Measurements from ENCODE around the gene CRB2. TPM values are rescaled to one million over a fixed set of nuclear protein-coding genes. Genes with fewer than 3 reads are reported as not detected.

The CRB2 gene
- total and polyA plus RNA-seq, 2 donors (not counting 3 experiments of a cell fraction or from before 2014, with no cell fraction given): not detected

DNA sequence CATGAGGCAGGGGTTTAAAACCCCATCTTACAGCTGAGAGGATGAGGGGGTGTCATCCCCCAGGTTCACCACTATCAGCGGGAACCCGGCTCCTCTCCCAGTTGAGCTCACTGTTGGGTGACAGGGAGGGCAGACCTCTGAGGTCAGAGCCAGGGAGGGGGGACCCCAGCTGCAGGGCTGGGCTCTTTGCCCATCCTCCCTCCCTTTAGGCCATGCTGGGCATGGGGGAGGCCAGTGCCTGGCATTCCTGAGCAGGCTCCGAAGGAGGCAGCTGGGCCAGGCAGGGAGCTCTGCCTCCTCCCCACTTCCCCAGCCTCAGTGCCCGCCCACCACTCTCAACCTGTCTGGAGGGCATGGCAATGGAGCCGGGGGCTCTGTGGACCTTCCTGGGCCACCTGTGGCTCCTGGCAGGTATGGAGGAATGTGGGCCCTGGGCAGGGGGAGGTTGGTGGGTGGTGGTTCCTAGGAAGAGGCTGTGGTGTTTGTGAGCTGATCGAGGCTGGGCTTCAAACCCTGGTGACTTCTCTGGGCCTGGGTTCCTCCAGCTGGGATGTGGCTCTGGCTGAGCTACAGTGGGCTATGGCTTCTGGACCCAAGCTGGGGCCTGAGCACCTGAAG is 12.6 kb downstream of the CRB2 start:
- dilution Hi-C loops (cut with MboI; ENCODE audit: extremely low pct_ligation_motif_present, low sequenced_read_pairs): no loop called here
- H3K36me3 ChIP-seq (ENCODE audit: control insufficient read depth in 2 of 2, extremely low read depth in 1 of 2, insufficient read depth in 2 of 2, low read length in 2 of 2): no peaks in the 10 kb centered on the region

More for the DNA sequence above, 12.6 kb downstream of the CRB2 start:
- Histone ChIP-seq H4K20me1 (replicated peaks; ENCODE audit: control insufficient read depth, extremely low read depth, insufficient read depth, low read length) (no peaks in the 10 kb centered on the region), H2AFZ (ENCODE audit: low read depth, low read length) (no peak overlapping the region), H3K27ac (ENCODE audit: insufficient read depth, low read depth, low read length) (no peak overlapping the region), H3K9ac (replicated peaks; ENCODE audit: extremely low read depth, insufficient read depth, low read length) (no peak overlapping the region), H3K4me2 (ENCODE audit: insufficient read depth, low read length) (no peak overlapping the region), H3K79me2 (ENCODE audit: control insufficient read depth, insufficient read depth, low read length) (no peaks in the 10 kb centered on the region), H3K4me1 (ENCODE audit: control insufficient read depth, extremely low read depth, insufficient read depth, low read length) (no peaks in the 10 kb centered on the region), H3K4me3 (replicated peaks in 1 of 3; ENCODE audit: insufficient read depth in 1 of 3, low read depth in 1 of 3, low read length in 3 of 3) (no peak overlapping the region), H3K9me1 (replicated peaks; ENCODE audit: control insufficient read depth, extremely low read depth, insufficient read depth, low read length) (no peaks in the 10 kb centered on the region), H3K27me3 (ENCODE audit: control insufficient read depth in 2 of 2, insufficient read depth in 2 of 2, low read length in 2 of 2) (peaks cover 14 to 15% of the 10 kb centered on the region in 2 experiments), H3K9me3 (replicated peaks; ENCODE audit: control insufficient read depth, insufficient read depth, low read length) (no peaks in the 10 kb centered on the region)
- intact Hi-C loops (cut with micrococcal nuclease): no loop called here
- BruUV-seq (replicated peaks): no TSS peak
- ChIA-PET POLR2A (no interaction called here), CTCF (interaction anchor here (1.1 to 1.9 kb wide), 3 partner anchors 12 to 16 kb away, joined by 3 to 6 read pairs (median 4); partner anchors contain the start of gene CRB2)
- no peak for FAIRE-seq
- TF ChIP-seq JUN (IDR thresholded peaks at IDR 0.05; ENCODE audit: borderline replicate concordance, insufficient read depth, insufficient read length, low read depth) (no peak), FOS (IDR thresholded peaks at IDR 0.05; ENCODE audit: borderline replicate concordance, insufficient read depth, low read length) (no peak), POLR2AphosphoS5 (IDR thresholded peaks at IDR 0.05; ENCODE audit: insufficient read depth, low read depth, low read length) (no peak), EZH2 (IDR thresholded peaks at IDR 0.05; ENCODE audit: borderline replicate concordance, low read depth, low read length, severe bottlenecking) (no peak), MYC (IDR thresholded peaks at IDR 0.05; ENCODE audit: low read depth, low read length) (no peak), GATA2 (IDR thresholded peaks at IDR 0.05; ENCODE audit: insufficient read depth, insufficient read length, low read depth, low read length) (no peak), POLR2A (IDR thresholded peaks at IDR 0.05; ENCODE audit: low read depth, low read length) (no peak)
- TF ChIP-seq, protein P1, sequence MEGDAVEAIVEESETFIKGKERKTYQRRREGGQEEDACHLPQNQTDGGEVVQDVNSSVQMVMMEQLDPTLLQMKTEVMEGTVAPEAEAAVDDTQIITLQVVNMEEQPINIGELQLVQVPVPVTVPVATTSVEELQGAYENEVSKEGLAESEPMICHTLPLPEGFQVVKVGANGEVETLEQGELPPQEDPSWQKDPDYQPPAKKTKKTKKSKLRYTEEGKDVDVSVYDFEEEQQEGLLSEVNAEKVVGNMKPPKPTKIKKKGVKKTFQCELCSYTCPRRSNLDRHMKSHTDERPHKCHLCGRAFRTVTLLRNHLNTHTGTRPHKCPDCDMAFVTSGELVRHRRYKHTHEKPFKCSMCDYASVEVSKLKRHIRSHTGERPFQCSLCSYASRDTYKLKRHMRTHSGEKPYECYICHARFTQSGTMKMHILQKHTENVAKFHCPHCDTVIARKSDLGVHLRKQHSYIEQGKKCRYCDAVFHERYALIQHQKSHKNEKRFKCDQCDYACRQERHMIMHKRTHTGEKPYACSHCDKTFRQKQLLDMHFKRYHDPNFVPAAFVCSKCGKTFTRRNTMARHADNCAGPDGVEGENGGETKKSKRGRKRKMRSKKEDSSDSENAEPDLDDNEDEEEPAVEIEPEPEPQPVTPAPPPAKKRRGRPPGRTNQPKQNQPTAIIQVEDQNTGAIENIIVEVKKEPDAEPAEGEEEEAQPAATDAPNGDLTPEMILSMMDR (IDR thresholded peaks at IDR 0.05; ENCODE audit: extremely low read depth in 1 of 2, insufficient read depth in 1 of 2, low read depth in 1 of 2, low read length in 2 of 2): no peak
- TF ChIP-seq, protein P2, sequence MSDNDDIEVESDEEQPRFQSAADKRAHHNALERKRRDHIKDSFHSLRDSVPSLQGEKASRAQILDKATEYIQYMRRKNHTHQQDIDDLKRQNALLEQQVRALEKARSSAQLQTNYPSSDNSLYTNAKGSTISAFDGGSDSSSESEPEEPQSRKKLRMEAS (IDR thresholded peaks at IDR 0.05; ENCODE audit: insufficient read depth, insufficient read length): no peak
- no peak for DNase-seq (ENCODE audit: low read depth, low spot score)
